ENCODE data around the gene NOP56.
"Not testable (repeated sequence)": the region's sequence is repeated elsewhere in the genome, so short reads cannot be mapped to it uniquely, and the experiment has no call there.

DNA sequence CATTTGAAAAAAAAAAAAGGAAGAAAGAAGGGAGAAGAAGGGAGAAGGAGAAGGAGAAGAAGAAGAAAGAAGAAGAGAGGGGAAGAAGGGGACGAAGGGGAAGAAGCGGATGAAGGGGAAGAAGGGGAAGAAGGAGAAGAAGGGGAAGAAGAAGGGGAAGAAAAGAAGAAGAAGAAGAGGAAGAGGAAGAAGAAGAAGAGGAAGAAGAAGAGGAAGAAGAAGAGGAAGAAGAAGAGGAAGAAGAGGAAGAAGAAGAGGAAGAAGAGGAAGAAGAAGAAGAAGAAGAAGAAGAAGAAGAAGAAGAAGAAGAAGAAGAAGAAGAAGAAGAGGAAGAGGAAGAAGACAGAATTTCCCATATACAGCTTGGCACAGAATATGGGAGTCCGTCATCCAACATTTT, 29.6 kb downstream of the NOP56 start:
- TF ChIP-seq FOXP4 (CRISPR knock-in tag; IDR thresholded peaks at IDR 0.05; ENCODE audit: borderline replicate concordance); HNRNPUL1 (IDR thresholded peaks at IDR 0.05; ENCODE audit: low read length): not testable (repeated sequence)

Data from K562 (cell line).